ENCODE data around the gene EDDM13.

- TF ChIP-seq CTCF (IDR thresholded peaks at IDR 0.05; ENCODE audit: low read length) (no peak), EZH2phosphoT487 (IDR thresholded peaks at IDR 0.05; ENCODE audit: low read length) (no peak), EZH2 (optimal IDR thresholded peaks at IDR 0.05; ENCODE audit: low read depth, low read length) (no peak)
These were observed 10.3 kb downstream of the EDDM13 start for GRCh38 chr19:56282809-56283208.

Data from MM.1S (cell line).